NCI-H82 (cell line): Measurements from ENCODE around the gene C2.
"Not testable (repeated sequence)": the region's sequence is repeated elsewhere in the genome, so short reads cannot be mapped to it uniquely, and the experiment has no call there.

Experiments used
- DNase-seq: peaks from one replicate; lab custom pipeline; 2025; lab: John Stamatoyannopoulos, UW

C2 gene

GRCh38 chr6:31958741-31959739 is 31.5 kb downstream of the C2 start, which contains the start of the genes NELFE and SKIC2:
TSS of gene NELFE (minus strand) at chr6:31958971. CDS start at chr6:31958446, 525 bp downstream.
TSS of gene SKIC2 (plus strand) at chr6:31959175. CDS start at chr6:31959193, 18 bp downstream.
- DNase-seq = peak; percentile 99

GRCh38 chr6:31961616-31962015 is 34.1 kb downstream of the C2 start:
- no peak for DNase-seq

GRCh38 chr6:31963921-31964320 is 36.4 kb downstream of the C2 start:
- DNase-seq = no peak

- DNase-seq = no peak
Measured at GRCh38 chr6:31965700-31966099, 38.2 kb downstream of the C2 start.

- no peak for DNase-seq
Measured at GRCh38 chr6:31966506-31966905, 39.0 kb downstream of the C2 start.

- DNase-seq = no peak
Measured at GRCh38 chr6:31966997-31967925, 39.7 kb downstream of the C2 start.

- no peak for DNase-seq
Measured at GRCh38 chr6:31967926-31968320, 40.4 kb downstream of the C2 start.

GRCh38 chr6:31968326-31968725 is 40.8 kb downstream of the C2 start:
- DNase-seq = no peak

- no peak for DNase-seq
Measured at GRCh38 chr6:31968791-31969711, 41.5 kb downstream of the C2 start.

- no peak for DNase-seq
Measured at GRCh38 chr6:31969712-31970603, 42.4 kb downstream of the C2 start.

- peak; percentile 48 for DNase-seq
Measured at GRCh38 chr6:31970604-31971271, 43.2 kb downstream of the C2 start.

GRCh38 chr6:31971279-31971992 is 43.9 kb downstream of the C2 start:
- DNase-seq = no peak

GRCh38 chr6:31971993-31972708 is 44.6 kb downstream of the C2 start, which contains the start of gene DXO:
TSS of gene DXO (minus strand) at chr6:31972138. CDS start at chr6:31971675, 463 bp downstream.
- DNase-seq = peak; percentile 99

- DNase-seq = peak; percentile 32
Measured at GRCh38 chr6:31972709-31973350, 45.3 kb downstream of the C2 start.

GRCh38 chr6:31976065-31976464 is 48.5 kb downstream of the C2 start:
- not testable (repeated sequence) for DNase-seq

- DNase-seq = no peak
Measured at GRCh38 chr6:31977816-31978431, 50.4 kb downstream of the C2 start.

- DNase-seq = no peak
Measured at GRCh38 chr6:31978831-31979230, 51.3 kb downstream of the C2 start.
